ENCODE results near the gene RNLS. TPM values are rescaled to one million over a fixed set of nuclear protein-coding genes. Genes with fewer than 3 reads are reported as not detected.

RNLS gene
- total RNA-seq, 2 experiments from 2014 or later: 0.95 to 2.7 TPM

GRCh38 chr10:88343761-88344484 lies 239.2 kb downstream of the RNLS start:
- Histone ChIP-seq H3K4me1 (ENCODE audit: insufficient read depth, low read length) (no peaks in the 10 kb centered on the region), H3K36me3 (ENCODE audit: insufficient read depth, low read length) (no peaks in the 10 kb centered on the region), H3K27me3 (ENCODE audit: control insufficient read depth in 1 of 2, insufficient read depth in 2 of 2, low read length in 2 of 2) (no peaks in the 10 kb centered on the region), H3K27ac (ENCODE audit: low read depth in 1 of 2, low read length in 2 of 2) (no peak overlapping the region), H3K4me3 (ENCODE audit: low read length) (no peak overlapping the region), H3K9me3 (ENCODE audit: control insufficient read depth in 1 of 2, insufficient read depth in 1 of 2, low read length in 2 of 2) (no peaks in the 10 kb centered on the region)
- DNase-seq: no peak
- ATAC-seq (ENCODE audit: poor library complexity): no peak
- no peaks in the 10 kb centered on the region for H3K9me3 Mint-ChIP-seq
- H3K36me3 Mint-ChIP-seq (ENCODE audit: low read depth): no peaks in the 10 kb centered on the region
- no peak overlapping the region for H3K27ac Mint-ChIP-seq
- CTCF ChIA-PET: no interaction called here
- H3K27me3 Mint-ChIP-seq: no peaks in the 10 kb centered on the region
- POLR2A ChIA-PET: no interaction called here
- no peak overlapping the region for H3K4me3 Mint-ChIP-seq
- intact Hi-C loops (cut with DNase I, micrococcal nuclease): no loop called here
- TF ChIP-seq CTCF (IDR thresholded peaks at IDR 0.05): no peak
- peaks cover 22% of the 10 kb centered on the region for H3K4me1 Mint-ChIP-seq (ENCODE audit: low read depth)

- H3K36me3 ChIP-seq (ENCODE audit: insufficient read depth, low read length): no peaks in the 10 kb centered on the region
- intact Hi-C loops (cut with DNase I, micrococcal nuclease): no loop called here
- no peak overlapping the region for H3K4me3 ChIP-seq (ENCODE audit: low read length)
- no peaks in the 10 kb centered on the region for H3K9me3 ChIP-seq (ENCODE audit: control insufficient read depth in 1 of 2, insufficient read depth in 1 of 2, low read length in 2 of 2)
- no peaks in the 10 kb centered on the region for H3K27me3 Mint-ChIP-seq
- no peak for ATAC-seq (ENCODE audit: poor library complexity)
- ChIA-PET POLR2A (no interaction called here), CTCF (no interaction called here)
- no peak for TF ChIP-seq CTCF (IDR thresholded peaks at IDR 0.05)
- H3K4me1 ChIP-seq (ENCODE audit: insufficient read depth, low read length): no peaks in the 10 kb centered on the region
- no peak overlapping the region for H3K27ac ChIP-seq (ENCODE audit: low read depth in 1 of 2, low read length in 2 of 2)
- H3K4me3 Mint-ChIP-seq: no peak overlapping the region
- no peaks in the 10 kb centered on the region for H3K27me3 ChIP-seq (ENCODE audit: control insufficient read depth in 1 of 2, insufficient read depth in 2 of 2, low read length in 2 of 2)
- H3K36me3 Mint-ChIP-seq (ENCODE audit: low read depth): no peaks in the 10 kb centered on the region
- peaks cover 22% of the 10 kb centered on the region for H3K4me1 Mint-ChIP-seq (ENCODE audit: low read depth)
- no peak overlapping the region for H3K27ac Mint-ChIP-seq
- DNase-seq: no peak
- H3K9me3 Mint-ChIP-seq: no peaks in the 10 kb centered on the region
Observed at GRCh38 chr10:88342733-88343310, 240.3 kb downstream of the RNLS start.

GRCh38 chr10:88337134-88337533 lies 246.0 kb downstream of the RNLS start:
- Mint-ChIP-seq H3K27ac (no peak overlapping the region), H3K27me3 (no peaks in the 10 kb centered on the region), H3K4me1 (ENCODE audit: low read depth) (peaks cover 10% of the 10 kb centered on the region), H3K9me3 (no peaks in the 10 kb centered on the region), H3K36me3 (ENCODE audit: low read depth) (no peaks in the 10 kb centered on the region), H3K4me3 (no peak overlapping the region)
- Histone ChIP-seq H3K4me3 (ENCODE audit: low read length) (no peak overlapping the region), H3K36me3 (ENCODE audit: insufficient read depth, low read length) (no peaks in the 10 kb centered on the region), H3K4me1 (ENCODE audit: insufficient read depth, low read length) (no peaks in the 10 kb centered on the region), H3K27ac (ENCODE audit: low read depth in 1 of 2, low read length in 2 of 2) (no peak overlapping the region), H3K9me3 (ENCODE audit: control insufficient read depth in 1 of 2, insufficient read depth in 1 of 2, low read length in 2 of 2) (no peaks in the 10 kb centered on the region), H3K27me3 (ENCODE audit: control insufficient read depth in 1 of 2, insufficient read depth in 2 of 2, low read length in 2 of 2) (no peaks in the 10 kb centered on the region)
- no peak for TF ChIP-seq CTCF (IDR thresholded peaks at IDR 0.05)
- POLR2A ChIA-PET: no interaction called here
- CTCF ChIA-PET: interaction anchor here (1.2 kb wide), 1 partner anchor 25 kb away, joined by 3 read pairs; no protein-coding TSS in a partner anchor
- DNase-seq: no peak
- no peak for ATAC-seq (ENCODE audit: poor library complexity)
- intact Hi-C loops (cut with DNase I, micrococcal nuclease): no loop called here

Measured in CD4-positive, alpha-beta T cell (primary cell).